Measurements from ENCODE around the gene TUBB4A. TPM values are rescaled to one million over a fixed set of nuclear protein-coding genes. Genes with fewer than 3 reads are reported as not detected.
A peak's percentile ranks its signal among the peaks of the same experiment; 100 is the strongest.

The TUBB4A gene
- total and polyA plus RNA-seq, 2 experiments from 2014 or later = 4.4 to 7.3 TPM

GRCh38 chr19:6458695-6459261 is 43.3 kb downstream of the TUBB4A start:
- peak overlapping the region; percentile 97 for H3K4me3 ChIP-seq
- H3K79me2 ChIP-seq = peaks cover 7% of the 10 kb centered on the region
- H2AFZ ChIP-seq = peak overlapping the region; percentile 65
- no peaks in the 10 kb centered on the region for H3K27me3 ChIP-seq
- peak overlapping the region; percentile 55 for H3K27ac ChIP-seq
- TF ChIP-seq EZH2phosphoT487 (IDR thresholded peaks at IDR 0.05; ENCODE audit: low read depth, severe bottlenecking, unreplicated experiment) = no peak
- TF ChIP-seq EZH2 (IDR thresholded peaks at IDR 0.05; ENCODE audit: borderline replicate concordance) = no peak
- TF ChIP-seq CTCF (IDR thresholded peaks at IDR 0.05; ENCODE audit: poor library complexity) = no peak
- H4K20me1 ChIP-seq (ENCODE audit: insufficient read depth, poor library complexity, severe bottlenecking) = no peaks in the 10 kb centered on the region
- WGBS (ENCODE audit: low lambda C conversion rate, missing lambda C conversion rate) = 31% methylated on average over 16 of the region's 16 CpGs
- peak overlapping the region; percentile 91 for H3K4me2 ChIP-seq
- H3K4me1 ChIP-seq (ENCODE audit: insufficient read depth) = peaks cover 6% of the 10 kb centered on the region
- no peaks in the 10 kb centered on the region for H3K9me3 ChIP-seq (ENCODE audit: low read depth)
- no peaks in the 10 kb centered on the region for H3K36me3 ChIP-seq (replicated peaks; ENCODE audit: insufficient read depth, low read depth)
- H3K9me2 ChIP-seq (replicated peaks; ENCODE audit: insufficient read depth) = no peaks in the 10 kb centered on the region
- DNase-seq (ENCODE audit: low spot score) = peak; percentile 44

GRCh38 chr19:6457958-6458694 is 44.0 kb downstream of the TUBB4A start:
- Histone ChIP-seq H3K27me3 (no peaks in the 10 kb centered on the region), H3K79me2 (peaks cover 7% of the 10 kb centered on the region), H3K9me2 (replicated peaks; ENCODE audit: insufficient read depth) (no peaks in the 10 kb centered on the region), H3K4me2 (peak overlapping the region; percentile 91), H2AFZ (no peak overlapping the region), H3K4me1 (ENCODE audit: insufficient read depth) (peaks cover 6% of the 10 kb centered on the region), H3K27ac (no peak overlapping the region), H3K9me3 (ENCODE audit: low read depth) (no peaks in the 10 kb centered on the region), H3K4me3 (no peak overlapping the region), H3K36me3 (replicated peaks; ENCODE audit: insufficient read depth, low read depth) (no peaks in the 10 kb centered on the region), H4K20me1 (ENCODE audit: insufficient read depth, poor library complexity, severe bottlenecking) (no peaks in the 10 kb centered on the region)
- TF ChIP-seq EZH2 (IDR thresholded peaks at IDR 0.05; ENCODE audit: borderline replicate concordance) (no peak), CTCF (IDR thresholded peaks at IDR 0.05; ENCODE audit: poor library complexity) (no peak), EZH2phosphoT487 (IDR thresholded peaks at IDR 0.05; ENCODE audit: low read depth, severe bottlenecking, unreplicated experiment) (no peak)
- 89% methylated on average over 17 of the region's 17 CpGs for WGBS (ENCODE audit: low lambda C conversion rate, missing lambda C conversion rate)
- DNase-seq (ENCODE audit: low spot score) = no peak

GRCh38 chr19:6455924-6456323 is 46.2 kb downstream of the TUBB4A start:
- Histone ChIP-seq H3K4me3 (no peak overlapping the region), H4K20me1 (ENCODE audit: insufficient read depth, poor library complexity, severe bottlenecking) (no peaks in the 10 kb centered on the region), H3K27ac (no peak overlapping the region), H3K4me1 (ENCODE audit: insufficient read depth) (peaks cover 6% of the 10 kb centered on the region), H3K27me3 (no peaks in the 10 kb centered on the region), H3K9me3 (ENCODE audit: low read depth) (no peaks in the 10 kb centered on the region), H3K4me2 (no peak overlapping the region), H3K36me3 (replicated peaks; ENCODE audit: insufficient read depth, low read depth) (no peaks in the 10 kb centered on the region), H2AFZ (no peak overlapping the region), H3K9me2 (replicated peaks; ENCODE audit: insufficient read depth) (no peaks in the 10 kb centered on the region), H3K79me2 (peaks cover 7% of the 10 kb centered on the region)
- TF ChIP-seq EZH2phosphoT487 (IDR thresholded peaks at IDR 0.05; ENCODE audit: low read depth, severe bottlenecking, unreplicated experiment) (no peak), CTCF (IDR thresholded peaks at IDR 0.05; ENCODE audit: poor library complexity) (no peak), EZH2 (IDR thresholded peaks at IDR 0.05; ENCODE audit: borderline replicate concordance) (no peak)
- no peak for DNase-seq (ENCODE audit: low spot score)
- WGBS (ENCODE audit: low lambda C conversion rate, missing lambda C conversion rate) = 98% methylated on average over 15 of the region's 15 CpGs
